NCI-H526 treated with DMSO at 0.1 percent for 48 hours (cell line): Measurements from ENCODE around the gene METTL21C.

ENCODE experiments used
- DNase-seq: peaks from one replicate; lab custom pipeline; 2025; lab: John Stamatoyannopoulos, UW

Gene METTL21C

GRCh38 chr13:102697929-102698648, 3.2 kb upstream of the METTL21C start:
- no peak for DNase-seq

- DNase-seq, result no peak
Measured at GRCh38 chr13:102697264-102697663, 2.4 kb upstream of the METTL21C start.

GRCh38 chr13:102696465-102696864, 1.6 kb upstream of the METTL21C start:
- DNase-seq, result no peak

- DNase-seq, result no peak
Measured at GRCh38 chr13:102693776-102694175, 1.1 kb downstream of the METTL21C start.

- no peak for DNase-seq
Measured at GRCh38 chr13:102693250-102693649, 1.6 kb downstream of the METTL21C start.

- no peak for DNase-seq
Measured at GRCh38 chr13:102692491-102692826, 2.4 kb downstream of the METTL21C start.

- DNase-seq, result no peak
Measured at GRCh38 chr13:102690883-102691282, 4.0 kb downstream of the METTL21C start.

- DNase-seq, result no peak
Measured at GRCh38 chr13:102688306-102688973, 6.4 kb downstream of the METTL21C start.

GRCh38 chr13:102687520-102687919, 7.3 kb downstream of the METTL21C start:
- DNase-seq, result no peak

GRCh38 chr13:102686024-102686423, 8.8 kb downstream of the METTL21C start:
- DNase-seq, result no peak

GRCh38 chr13:102683637-102684036, 11.2 kb downstream of the METTL21C start:
- DNase-seq, result no peak

- no peak for DNase-seq
Measured at GRCh38 chr13:102682727-102683126, 12.1 kb downstream of the METTL21C start.

GRCh38 chr13:102682211-102682610, 12.6 kb downstream of the METTL21C start:
- DNase-seq, result no peak

GRCh38 chr13:102680842-102681740, 13.8 kb downstream of the METTL21C start:
- no peak for DNase-seq

GRCh38 chr13:102680133-102680717, 14.6 kb downstream of the METTL21C start:
- no peak for DNase-seq

- no peak for DNase-seq
Measured at GRCh38 chr13:102679449-102680132, 15.3 kb downstream of the METTL21C start.

- DNase-seq, result no peak
Measured at GRCh38 chr13:102678339-102679107, 16.3 kb downstream of the METTL21C start.

GRCh38 chr13:102677122-102677521, 17.7 kb downstream of the METTL21C start:
- DNase-seq, result no peak

- no peak for DNase-seq
Measured at GRCh38 chr13:102675115-102675514, 19.7 kb downstream of the METTL21C start.

GRCh38 chr13:102670130-102670529, 24.7 kb downstream of the METTL21C start:
- no peak for DNase-seq

GRCh38 chr13:102667911-102668310, 26.9 kb downstream of the METTL21C start:
- DNase-seq, result no peak
